NK-92 (cell line): Measurements from ENCODE around the gene ABLIM2.
"Not testable (repeated sequence)": the region's sequence is repeated elsewhere in the genome, so short reads cannot be mapped to it uniquely, and the experiment has no call there.

Experiments used
- DNase-seq: peaks from one replicate; lab custom pipeline; 2025; ENCODE audit not compliant: unreplicated experiment; lab: John Stamatoyannopoulos, UW

ABLIM2 gene

GRCh38 chr4:8142556-8142955 lies 16.1 kb downstream of the ABLIM2 start:
- no peak for DNase-seq

GRCh38 chr4:8141935-8142334 lies 16.7 kb downstream of the ABLIM2 start:
- no peak for DNase-seq

GRCh38 chr4:8140915-8141314 lies 17.7 kb downstream of the ABLIM2 start:
- DNase-seq, result no peak

DNA sequence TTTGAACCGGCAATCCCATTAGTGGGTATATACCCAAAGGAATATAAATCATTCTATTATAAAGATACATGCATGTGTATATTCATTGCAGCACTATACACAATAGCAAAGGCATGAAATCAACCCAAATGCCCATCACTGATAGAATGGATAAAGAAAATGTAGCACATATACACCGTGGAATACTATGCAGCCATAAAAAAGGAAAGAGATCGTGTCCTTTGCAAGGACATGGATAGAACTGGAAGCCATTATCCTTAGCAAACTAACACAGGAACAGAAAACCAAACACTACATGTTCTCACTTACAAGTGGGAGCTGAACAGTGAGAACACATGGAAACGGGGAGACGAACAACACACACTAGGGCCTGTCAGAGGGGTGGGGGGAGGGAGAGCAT lies 18.9 kb downstream of the ABLIM2 start:
- not testable (repeated sequence) for DNase-seq

GRCh38 chr4:8136972-8137710 lies 21.5 kb downstream of the ABLIM2 start:
- no peak for DNase-seq

GRCh38 chr4:8136529-8136928 lies 22.1 kb downstream of the ABLIM2 start:
- no peak for DNase-seq

GRCh38 chr4:8135666-8136065 lies 22.9 kb downstream of the ABLIM2 start:
- no peak for DNase-seq

GRCh38 chr4:8133897-8134563 lies 24.6 kb downstream of the ABLIM2 start:
- DNase-seq, result no peak

GRCh38 chr4:8132947-8133705 lies 25.5 kb downstream of the ABLIM2 start:
- no peak for DNase-seq

DNA sequence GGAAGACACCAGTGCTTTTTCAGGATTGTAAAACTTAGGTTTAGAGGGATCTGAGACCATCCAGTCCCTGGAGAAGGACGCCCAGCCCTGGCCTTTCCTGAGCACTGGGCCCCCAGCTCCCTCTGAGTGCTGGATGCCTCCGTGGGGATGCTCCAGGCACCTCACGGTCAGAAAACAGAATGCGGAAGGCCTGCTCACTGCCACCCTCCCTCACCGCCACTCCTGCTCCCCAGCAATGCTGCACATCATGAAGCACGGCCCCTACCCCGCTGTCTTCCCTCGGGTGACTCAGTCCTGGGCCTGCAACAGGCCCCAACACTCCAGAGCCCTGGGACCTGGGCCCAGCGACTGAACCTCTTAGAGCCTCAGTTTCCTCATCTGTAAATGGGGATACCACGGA lies 26.2 kb downstream of the ABLIM2 start:
- no peak for DNase-seq

DNA sequence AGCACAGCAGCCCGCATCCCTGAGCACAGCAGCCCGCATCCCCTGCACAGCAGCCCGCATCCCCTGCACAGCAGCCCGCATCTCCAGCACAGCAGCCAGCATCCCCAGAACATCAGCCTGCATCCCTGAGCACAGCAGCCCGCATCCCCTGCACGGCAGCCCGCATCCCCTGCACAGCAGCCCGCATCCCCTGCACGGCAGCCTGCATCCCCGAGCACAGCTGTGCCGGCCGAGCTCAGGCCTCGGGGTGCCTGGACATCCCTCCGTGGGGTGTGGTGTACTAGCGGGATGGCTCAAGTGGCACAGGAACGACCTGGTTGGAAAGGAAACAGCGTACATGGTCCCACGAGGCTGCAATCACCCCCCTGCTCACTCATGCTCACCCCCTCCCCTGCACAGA lies 26.8 kb downstream of the ABLIM2 start:
- DNase-seq, result no peak

DNA sequence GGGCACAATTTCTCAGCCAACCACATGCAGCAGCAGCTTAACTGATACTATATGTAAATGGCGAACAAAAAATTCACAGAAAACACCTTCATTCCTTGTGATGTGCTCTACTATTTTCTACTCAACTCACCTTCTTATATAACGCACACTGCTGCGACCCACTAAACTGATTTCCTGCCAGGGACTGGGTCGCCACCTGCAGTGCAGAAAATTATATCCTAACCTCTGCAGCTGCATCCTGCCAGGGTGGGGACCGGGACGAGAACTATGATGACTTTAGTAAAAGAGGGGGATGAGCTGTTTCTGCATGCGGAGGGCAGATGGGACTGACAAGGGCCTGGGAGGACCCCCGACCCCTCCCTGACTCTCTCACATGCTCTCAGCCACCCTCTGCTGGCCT lies 27.4 kb downstream of the ABLIM2 start:
- DNase-seq, result no peak

- no peak for DNase-seq
These were observed 28.1 kb downstream of the ABLIM2 start for GRCh38 chr4:8130346-8131066.

DNA sequence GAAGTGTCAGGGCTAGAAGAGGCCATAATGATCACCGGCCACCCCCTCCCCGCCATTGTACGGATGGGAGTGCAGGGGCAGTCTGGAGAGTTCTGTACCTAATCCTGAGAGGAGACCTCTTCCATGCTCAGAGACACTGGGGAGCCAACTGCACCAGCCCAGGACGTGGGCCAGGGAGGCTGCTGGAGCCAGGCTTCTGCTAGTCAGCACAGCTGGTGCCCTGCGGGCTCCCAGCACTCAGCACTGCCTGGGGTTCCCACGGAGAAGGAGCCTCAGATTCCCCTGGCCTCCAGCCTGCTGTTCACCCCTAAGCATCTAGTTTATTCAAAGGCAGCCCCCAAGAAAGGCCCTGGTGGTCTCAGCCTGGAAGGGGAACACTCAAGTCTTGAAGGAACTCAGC lies 28.8 kb downstream of the ABLIM2 start:
- no peak for DNase-seq

GRCh38 chr4:8129136-8129535 lies 29.5 kb downstream of the ABLIM2 start:
- DNase-seq, result no peak

DNA sequence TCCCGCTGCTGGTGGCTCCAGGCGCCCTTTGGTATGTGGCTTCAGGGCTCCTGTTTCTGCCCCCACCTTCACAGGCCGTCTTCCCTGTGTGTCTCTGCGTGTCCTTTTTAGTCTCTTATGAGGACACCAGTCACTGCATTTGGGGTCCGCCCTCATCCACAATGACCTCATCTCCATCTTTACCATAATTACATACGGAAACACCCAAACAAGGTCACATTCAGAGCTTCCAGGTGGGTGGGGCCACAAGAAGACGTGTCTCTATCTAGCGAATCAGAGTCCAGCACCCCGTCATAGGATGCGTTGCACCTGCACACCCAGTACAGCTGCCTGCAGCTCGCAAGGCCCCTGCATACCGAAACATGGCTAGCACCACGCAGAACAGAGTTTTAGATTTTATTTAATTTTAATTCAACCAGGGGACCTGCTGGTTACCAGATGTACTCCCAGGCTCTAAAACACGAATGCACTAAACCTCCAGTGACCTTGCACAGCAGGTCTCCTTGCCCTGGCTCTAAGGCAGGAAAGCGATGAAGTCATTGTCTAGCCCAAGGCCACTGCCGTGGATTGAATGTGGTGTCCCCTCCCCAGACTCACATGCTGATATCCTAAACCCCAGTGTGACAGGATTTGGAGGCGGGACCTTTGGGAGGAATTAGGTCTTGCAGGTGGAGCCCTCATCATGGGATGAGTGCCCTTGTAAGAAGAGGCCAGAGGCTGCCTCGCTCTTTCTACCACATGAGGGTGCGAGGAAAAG lies 30.3 kb downstream of the ABLIM2 start:
- DNase-seq, result no peak

GRCh38 chr4:8127051-8127826 lies 31.4 kb downstream of the ABLIM2 start:
- DNase-seq, result no peak

GRCh38 chr4:8126523-8126922 lies 32.1 kb downstream of the ABLIM2 start:
- DNase-seq, result no peak

GRCh38 chr4:8125526-8126056 lies 33.0 kb downstream of the ABLIM2 start:
- no peak for DNase-seq

GRCh38 chr4:8123870-8124269 lies 34.7 kb downstream of the ABLIM2 start:
- DNase-seq, result no peak
